Measurements from ENCODE around the gene LACRT. TPM values are rescaled to one million over a fixed set of nuclear protein-coding genes. Genes with fewer than 3 reads are reported as not detected.

The LACRT gene
- total and polyA plus RNA-seq, 2 of the 13 experiments (the other 11 are each of a cell fraction or from before 2014, with no cell fraction given): not detected

- in situ Hi-C loops (cut with HindIII; ENCODE audit: extremely low pct_ligation_motif_present, low pct_unique_long_range_greater_than_20kb) (no loop called here), intact Hi-C loops (cut with micrococcal nuclease; ENCODE audit: unreplicated experiment) (no loop called here)
- Histone ChIP-seq H3K9me3 (ENCODE audit: low read length) (no peaks in the 10 kb centered on the region), H3K79me2 (ENCODE audit: insufficient read depth, low read length) (no peaks in the 10 kb centered on the region), H3K4me2 (ENCODE audit: low read depth, low read length) (no peak overlapping the region), H3K27me3 (ENCODE audit: control insufficient read depth in 1 of 2, insufficient read depth in 2 of 2, low read length in 2 of 2) (peaks cover 0 to 20% of the 10 kb centered on the region in 2 experiments; a peak in 3 of 5 replicates), H3K4me1 (ENCODE audit: insufficient read depth, low read length) (no peaks in the 10 kb centered on the region), H3K27ac (ENCODE audit: extremely low read length, insufficient read depth, low read length) (no peak overlapping the region), H3K4me3 (replicated peaks in 1 of 3; ENCODE audit: insufficient read depth in 1 of 3, low read depth in 2 of 3, low read length in 3 of 3) (no peak overlapping the region), H4K20me1 (ENCODE audit: insufficient read depth, low read length) (no peaks in the 10 kb centered on the region), H3K9ac (ENCODE audit: insufficient read depth, low read depth, low read length) (no peak overlapping the region), H2AFZ (ENCODE audit: low read length) (no peak overlapping the region), H3K36me3 (replicated peaks in 1 of 2; ENCODE audit: control insufficient read depth in 1 of 2, insufficient read depth in 2 of 2, low read length in 2 of 2) (no peaks in the 10 kb centered on the region)
- BruUV-seq (replicated peaks): no TSS peak
- ATAC-seq: no peak
- no peak for DNase-seq (ENCODE audit: low spot score)
- CTCF ChIA-PET (ENCODE audit: low intra/inter-chr PET ratio, low total read pairs): no interaction called here
- FAIRE-seq: no peak
- TF ChIP-seq PITX1 (CRISPR knock-in tag; IDR thresholded peaks at IDR 0.05) (no peak), ZNF773 (CRISPR knock-in tag; IDR thresholded peaks at IDR 0.05; ENCODE audit: borderline replicate concordance) (no peak), ZNF670 (CRISPR knock-in tag; IDR thresholded peaks at IDR 0.05; ENCODE audit: borderline replicate concordance) (no peak), ZNF589 (CRISPR knock-in tag; conservative IDR thresholded peaks at IDR 0.05) (no peak), LRRFIP1 (CRISPR knock-in tag; conservative IDR thresholded peaks at IDR 0.05) (no peak), MLXIP (CRISPR knock-in tag; IDR thresholded peaks at IDR 0.05; ENCODE audit: borderline replicate concordance) (no peak), SYNCRIP (IDR thresholded peaks at IDR 0.05; ENCODE audit: insufficient read depth, low read depth, low read length) (no peak), RARA (CRISPR knock-in tag; IDR thresholded peaks at IDR 0.05) (no peak), MAFK (conservative IDR thresholded peaks at IDR 0.05 in 1 of 2, IDR thresholded peaks at IDR 0.05 in 1 of 2; ENCODE audit: low read length in 2 of 2) (no peak), RCOR2 (CRISPR knock-in tag; IDR thresholded peaks at IDR 0.05) (no peak), SNAPC5 (CRISPR knock-in tag; IDR thresholded peaks at IDR 0.05; ENCODE audit: borderline replicate concordance) (no peak), ZNF142 (CRISPR knock-in tag; IDR thresholded peaks at IDR 0.05) (no peak), ZNF414 (CRISPR knock-in tag; IDR thresholded peaks at IDR 0.05) (no peak)
- POLR2A ChIA-PET: no interaction called here
- 29% methylated on average over 5 of the region's 5 CpGs for WGBS (ENCODE audit: low lambda C conversion rate)
Measured at GRCh38 chr12:54598970-54599369, 35.7 kb downstream of the LACRT start.
